Karpas-422 (cell line): ENCODE measurements around the gene RNF4. TPM values are rescaled to one million over a fixed set of nuclear protein-coding genes. Genes with fewer than 3 reads are reported as not detected.
"Not testable (repeated sequence)": the region's sequence is repeated elsewhere in the genome, so short reads cannot be mapped to it uniquely, and the experiment has no call there.

Source experiments
- DNase-seq: peaks from one replicate; pipeline ENCODE4 v3.0.0-alpha.2; 2015
- H2AFZ ChIP-seq: fragments of 200-600 bp; sonication (generic); 2 replicates; pipeline ENCODE4 v1.6.1; 2014; ENCODE audit warnings: antibody characterized with exemption, low read length, mixed read lengths
- H3K27ac ChIP-seq: fragments of 200-600 bp; sonication (generic); 2 replicates; pipeline ENCODE4 v1.5.1; 2014; ENCODE audit warnings: mild to moderate bottlenecking, low read length, moderate library complexity
- H3K27me3 ChIP-seq: fragments of 200-600 bp; sonication (generic); 2 replicates; pipeline ENCODE4 v1.6.1; 2014; ENCODE audit warnings: low read length, mixed read lengths
- H3K36me3 ChIP-seq: fragments of 200-600 bp; sonication (generic); 2 replicates; pipeline ENCODE4 v1.6.1; 2014; ENCODE audit warnings: low read length, mixed read lengths; ENCODE audit not compliant: insufficient read depth
- H3K4me1 ChIP-seq: fragments of 200-600 bp; sonication (generic); 2 replicates; pipeline ENCODE4 v1.6.1; 2014; ENCODE audit warnings: mild to moderate bottlenecking, low read length, mixed read lengths
- H3K4me2 ChIP-seq: fragments of 200-600 bp; sonication (generic); 2 replicates; pipeline ENCODE4 v1.6.1; 2014; ENCODE audit warnings: low read length, low read depth, mild to moderate bottlenecking; ENCODE audit not compliant: poor library complexity, severe bottlenecking
- H3K4me3 ChIP-seq: fragments of 200-600 bp; sonication (generic); 2 replicates; pipeline ENCODE4 v1.5.1; 2014; ENCODE audit warnings: mild to moderate bottlenecking, antibody characterized with exemption, low read length, mixed read lengths
- H3K79me2 ChIP-seq: fragments of 200-600 bp; sonication (generic); 2 replicates; pipeline ENCODE4 v1.6.1; 2014; ENCODE audit warnings: mild to moderate bottlenecking, low read length, mixed read lengths
- H3K9ac ChIP-seq: fragments of 200-600 bp; sonication (generic); 2 replicates; pipeline ENCODE4 v1.6.0; 2014; ENCODE audit warnings: low read length
- H3K9me2 ChIP-seq: fragments of 200-600 bp; sonication (generic), shearing (Covaris generic); replicated peaks from 2 replicates; pipeline ENCODE4 v1.6.0; 2014; ENCODE audit warnings: mild to moderate bottlenecking, low read length, moderate library complexity; ENCODE audit not compliant: insufficient read depth
- H3K9me3 ChIP-seq: fragments of 300-700, 200-600 bp; sonication (generic); 2 replicates; pipeline ENCODE4 v1.6.1; 2014; ENCODE audit warnings: low read length, mixed read lengths
- H4K20me1 ChIP-seq: fragments of 200-600 bp; sonication (generic); 2 replicates; pipeline ENCODE4 v1.6.1; 2014; ENCODE audit warnings: mild to moderate bottlenecking, antibody characterized with exemption, low read length, low read depth; ENCODE audit not compliant: insufficient read depth
- total RNA-seq: library from RNA; depleted of rRNA; stranded (reverse); fragments of >200 nt; shearing (Covaris generic); gene quantifications from 2 replicates; pipeline ENCODE4 v1.2.3, GENCODE V29; 2014; ENCODE audit warnings: low replicate concordance; rRNA removed

Gene RNF4
- total RNA-seq, 1 experiment from 2014 or later: 84.8 TPM

GRCh38 chr4:2546961-2547691 lies 78.2 kb downstream of the RNF4 start:
- not testable (repeated sequence) for H2AFZ ChIP-seq, H3K4me2 ChIP-seq, H3K9me3 ChIP-seq, H3K4me1 ChIP-seq, H3K36me3 ChIP-seq, H3K9me2 ChIP-seq, H3K4me3 ChIP-seq, H3K27ac ChIP-seq, DNase-seq, H3K9ac ChIP-seq, H3K27me3 ChIP-seq
- H3K79me2 ChIP-seq: peaks cover 97% of the 10 kb centered on the region
- peaks cover 19% of the 10 kb centered on the region; the same call in 1 of the 2 replicates for H4K20me1 ChIP-seq

GRCh38 chr4:2551118-2551517 lies 82.2 kb downstream of the RNF4 start:
- no peaks in the 10 kb centered on the region for H3K9me3 ChIP-seq

GRCh38 chr4:2552806-2553205 lies 83.9 kb downstream of the RNF4 start:
- Histone ChIP-seq H3K9ac (no peak overlapping the region), H3K36me3 (no peaks in the 10 kb centered on the region), H3K4me2 (no peak overlapping the region), H3K27me3 (no peaks in the 10 kb centered on the region), H3K4me3 (no peak overlapping the region), H4K20me1 (peaks cover 24% of the 10 kb centered on the region), H3K79me2 (peaks cover 97% of the 10 kb centered on the region), H3K9me3 (no peaks in the 10 kb centered on the region), H3K9me2 (no peaks in the 10 kb centered on the region), H3K27ac (no peak overlapping the region), H2AFZ (no peak overlapping the region), H3K4me1 (no peaks in the 10 kb centered on the region)
- no peak for DNase-seq

More at GRCh38 chr4:2551118-2551517, 82.2 kb downstream of the RNF4 start:
- no peaks in the 10 kb centered on the region for H3K9me2 ChIP-seq
- no peaks in the 10 kb centered on the region for H3K4me1 ChIP-seq
- no peaks in the 10 kb centered on the region for H3K36me3 ChIP-seq
- H2AFZ ChIP-seq: no peak overlapping the region
- H3K4me3 ChIP-seq: no peak overlapping the region
- H3K79me2 ChIP-seq: peaks cover 97% of the 10 kb centered on the region
- H4K20me1 ChIP-seq: peaks cover 23% of the 10 kb centered on the region; the same call in 1 of the 2 replicates
- H3K27me3 ChIP-seq: no peaks in the 10 kb centered on the region
- H3K27ac ChIP-seq: no peak overlapping the region
- no peak overlapping the region for H3K4me2 ChIP-seq
- no peak for DNase-seq
- no peak overlapping the region for H3K9ac ChIP-seq

- no peak for DNase-seq
- no peak overlapping the region for H3K9ac ChIP-seq
Observed at GRCh38 chr4:2558301-2558700, 89.4 kb downstream of the RNF4 start.

GRCh38 chr4:2560167-2560566 lies 91.3 kb downstream of the RNF4 start:
- no peaks in the 10 kb centered on the region for H3K27me3 ChIP-seq
- H4K20me1 ChIP-seq: peaks cover 23% of the 10 kb centered on the region
- H3K4me2 ChIP-seq: no peak overlapping the region

More at GRCh38 chr4:2558301-2558700, 89.4 kb downstream of the RNF4 start:
- Histone ChIP-seq H3K9me2 (no peaks in the 10 kb centered on the region), H3K4me1 (peaks cover 10% of the 10 kb centered on the region), H3K27ac (no peak overlapping the region), H3K79me2 (peaks cover 100% of the 10 kb centered on the region), H3K4me3 (no peak overlapping the region), H3K27me3 (no peaks in the 10 kb centered on the region), H3K9me3 (no peaks in the 10 kb centered on the region), H4K20me1 (peaks cover 19% of the 10 kb centered on the region), H3K36me3 (0 out of 2 replicates have a peak, but pooled peaks cover 4% of the 10 kb centered on the region), H3K4me2 (no peak overlapping the region), H2AFZ (no peak overlapping the region)

More at GRCh38 chr4:2560167-2560566, 91.3 kb downstream of the RNF4 start:
- H3K79me2 ChIP-seq: peaks cover 100% of the 10 kb centered on the region
- no peak overlapping the region for H3K27ac ChIP-seq
- no peaks in the 10 kb centered on the region for H3K9me2 ChIP-seq
- H3K36me3 ChIP-seq: peaks cover 4% of the 10 kb centered on the region; the same call in 1 of the 2 replicates
- no peak overlapping the region for H2AFZ ChIP-seq
- no peak overlapping the region for H3K9ac ChIP-seq
- no peak overlapping the region for H3K4me3 ChIP-seq
- peaks cover 10% of the 10 kb centered on the region for H3K4me1 ChIP-seq
- no peak for DNase-seq
- H3K9me3 ChIP-seq: no peaks in the 10 kb centered on the region

Other genes with a start within 250 kb of the RNF4 start
- gene HAUS3, start 227.0 kb upstream of the RNF4 start, total RNA-seq: 13.7 and 14.6 TPM in 2 replicates
- gene POLN, start 227.0 kb upstream of the RNF4 start, total RNA-seq: 2.7 and 4.3 TPM in 2 replicates
- 33.2 and 73.9 TPM in 2 replicates for gene MXD4, start 207.0 kb upstream of the RNF4 start, total RNA-seq
- 2.0 TPM in 2 replicates for gene ZFYVE28, start 50.5 kb upstream of the RNF4 start, total RNA-seq
- gene CFAP99, start 50.2 kb upstream of the RNF4 start, total RNA-seq: 0.67 TPM in 1 of 2 replicates, not detected in the other
- gene FAM193A, start 67.5 kb downstream of the RNF4 start, total RNA-seq: 28.0 and 38.8 TPM in 2 replicates